Heart right ventricle (tissue), 16 donors: ENCODE data around the gene SHROOM3. TPM values are rescaled to one million over a fixed set of nuclear protein-coding genes. Genes with fewer than 3 reads are reported as not detected.

ENCODE experiments used
- ATAC-seq, 8 donors: fragments of 200-7000 bp; cut with Tn5 transposase; one replicate each; pipeline ENCODE4 v1.9.1; 2020; ENCODE audit warnings: mild to moderate bottlenecking in 8 of 8, moderate library complexity in 8 of 8, moderate number of reproducible peaks in 1 of 8
- DNase-seq, 2 donors: peaks; one replicate each; pipeline ENCODE4 v3.0.0-alpha.2; 2020
- H3K27ac ChIP-seq, 10 donors: fragments of 200-600 bp; sonication (generic) in 2 of 10; one replicate each; pipeline versions ENCODE4 v1.5.0 to v1.8.0; 2020 to 2022; ENCODE audit warnings: mild to moderate bottlenecking in 3 of 10
- H3K27me3 ChIP-seq, 7 donors: fragments of 200-600 bp; one replicate each; pipeline ENCODE4 v1.8.0; 2021 to 2022; ENCODE audit warnings: mild to moderate bottlenecking in 2 of 7
- H3K36me3 ChIP-seq, 9 donors: fragments of 200-600 bp; sonication (generic) in 1 of 9; one replicate each; pipeline versions ENCODE4 v1.5.0 to v1.8.0; 2020 to 2022; ENCODE audit warnings: mild to moderate bottlenecking in 2 of 9
- H3K4me1 ChIP-seq, 9 donors: fragments of 200-600 bp; sonication (generic) in 1 of 9; one replicate each; pipeline versions ENCODE4 v1.5.0 to v1.8.0; 2020 to 2022; ENCODE audit warnings: mild to moderate bottlenecking in 4 of 9
- H3K4me3 ChIP-seq, 10 donors: fragments of 200-600 bp; sonication (generic) in 2 of 10; one replicate each; pipeline versions ENCODE4 v1.5.0 to v1.8.0; 2020 to 2022; ENCODE audit warnings: mild to moderate bottlenecking in 7 of 10, moderate library complexity in 2 of 10
- H3K9me3 ChIP-seq, 11 donors: fragments of 200-600 bp in 10 of 11; sonication (generic) in 2 of 11; one replicate each; pipeline versions ENCODE4 v1.5.0 to v1.8.0; 2013 to 2022; ENCODE audit warnings: mild to moderate bottlenecking in 2 of 11, control low read depth in 1 of 11, moderate library complexity in 1 of 11
- WGBS, 2 donors: extraction: QIAGEN DNeasy Blood & Tissue Kit; methylation state at CpG; one replicate each; pipeline ENCODE4 v1.1.7; 2013; ENCODE audit warnings: inconsistent platforms in 1 of 2; 5-methylcytosine and 5-hydroxymethylcytosine counted together
- intact Hi-C, 10 donors: fragments of 100-400 bp; cut with DNase I; formaldehyde crosslinking; loops; one replicate each; pipeline versions ENCODE4 v1.11.1 to v1.14.2; 2022
- polyA plus RNA-seq, 2 donors: library from polyadenylated mRNA; stranded (reverse); fragments of 200-250 nt; gene quantifications; one replicate each; pipeline ENCODE4 v1.2.3, GENCODE V29; 2013
- total RNA-seq, 10 donors: library from RNA; stranded (reverse); fragmentation: NEBNext Ultra II Directional in 3 of 10; extraction: Animal tissue kit (Norgen Biotek cat#: 25700) in 3 of 10; gene quantifications; one replicate each; pipeline versions ENCODE4 v1.2.1 to v1.2.4, GENCODE V29; 2021 to 2023
- TF ChIP-seq, protein P1 (sequence below), 9 donors: fragments of 200-600 bp; sonication (generic) in 2 of 9; IDR thresholded peaks; one replicate each; pipeline versions ENCODE4 v1.5.0 to v1.8.0; 2021 to 2022; ENCODE audit warnings: antibody characterized with exemption in 9 of 9, mild to moderate bottlenecking in 5 of 9, moderate library complexity in 1 of 9
- donor health status: Arrhythmogenic right ventricular cardiomyopathy.
- donor health status: ischemic (EF 13 %, LVEDD 7.1; RV severe dilation, severe dysfunction).
- donor health status: healthy with polysubstance abuse.
- donor health status: DM: no; HTN: yes; CAD: no.
- donor health status: DM: no; HTN: no; CAD: no.
- donor health status: ischemic (EF 25% LVEDD 6.9; RV normal size, moderate dysfunction).
- donor health status: ischemic (EF 25% LVEDD 5.7; RV mildly dilated, moderate dysfunction).
- donor health status: healthy.
- donor health status: DM: yes; HTN: yes; CAD: no.
- donor health status: Ischemic cardiomyopathy.
- donor health status: ischemic (EF 35%, LVEDD 5.7; RV mildly dilated, moderate dysfunction).
- donor health status: nonischemic (EF 11% LVEDD 7.7; RV severe dilation, severe dysfunction).
- donor health status: DM: yes; HTN: yes; CAD: no.
- donor health status: PGD.
- donor health status: ischemic (EF 29% LVEDD 5.4; RV normal size, mild dysfunction).
- donor health status: nonischemic (EF 23%, LVEDD 6.1; RV moderate dilation, normal function).

The SHROOM3 gene
- total and polyA plus RNA-seq, 12 donors = 1.7 to 33.3 (median 15.9) TPM

DNA sequence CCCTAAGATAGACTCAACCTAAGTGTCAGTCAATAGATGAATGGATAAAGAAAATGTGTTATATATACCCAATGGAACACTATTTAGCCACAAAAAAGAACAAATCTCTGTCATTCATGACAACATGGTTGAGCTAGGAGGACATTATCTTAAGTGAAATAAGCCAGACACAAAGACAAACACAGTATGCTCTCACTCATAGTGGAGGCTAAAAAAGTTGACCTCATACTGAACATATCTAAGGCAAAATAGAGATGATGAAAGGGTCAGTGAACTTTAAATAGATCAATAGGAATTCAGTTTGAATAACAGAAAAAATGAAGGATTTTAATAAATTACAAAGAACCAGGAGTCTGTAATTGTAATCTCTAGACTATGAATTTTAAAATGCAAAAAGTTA, 356.4 kb downstream of the SHROOM3 start:
- Histone ChIP-seq H3K27me3 (no peaks in the 10 kb centered on the region), H3K4me1 (no peaks in the 10 kb centered on the region), H3K27ac (no peak overlapping the region), H3K4me3 (no peak overlapping the region), H3K36me3 (no peaks in the 10 kb centered on the region), H3K9me3 (peaks cover 0 to 4% (median 0%) of the 10 kb centered on the region in 11 donors)
- TF ChIP-seq, protein P1, sequence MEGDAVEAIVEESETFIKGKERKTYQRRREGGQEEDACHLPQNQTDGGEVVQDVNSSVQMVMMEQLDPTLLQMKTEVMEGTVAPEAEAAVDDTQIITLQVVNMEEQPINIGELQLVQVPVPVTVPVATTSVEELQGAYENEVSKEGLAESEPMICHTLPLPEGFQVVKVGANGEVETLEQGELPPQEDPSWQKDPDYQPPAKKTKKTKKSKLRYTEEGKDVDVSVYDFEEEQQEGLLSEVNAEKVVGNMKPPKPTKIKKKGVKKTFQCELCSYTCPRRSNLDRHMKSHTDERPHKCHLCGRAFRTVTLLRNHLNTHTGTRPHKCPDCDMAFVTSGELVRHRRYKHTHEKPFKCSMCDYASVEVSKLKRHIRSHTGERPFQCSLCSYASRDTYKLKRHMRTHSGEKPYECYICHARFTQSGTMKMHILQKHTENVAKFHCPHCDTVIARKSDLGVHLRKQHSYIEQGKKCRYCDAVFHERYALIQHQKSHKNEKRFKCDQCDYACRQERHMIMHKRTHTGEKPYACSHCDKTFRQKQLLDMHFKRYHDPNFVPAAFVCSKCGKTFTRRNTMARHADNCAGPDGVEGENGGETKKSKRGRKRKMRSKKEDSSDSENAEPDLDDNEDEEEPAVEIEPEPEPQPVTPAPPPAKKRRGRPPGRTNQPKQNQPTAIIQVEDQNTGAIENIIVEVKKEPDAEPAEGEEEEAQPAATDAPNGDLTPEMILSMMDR (IDR thresholded peaks at IDR 0.05) = no peak
- DNase-seq = no peak
- intact Hi-C loops = loop anchor here in 1 of 10 donors (5.0 kb wide), 1 partner anchor 864 kb away; no protein-coding TSS in a partner anchor
- ATAC-seq = no peak

DNA sequence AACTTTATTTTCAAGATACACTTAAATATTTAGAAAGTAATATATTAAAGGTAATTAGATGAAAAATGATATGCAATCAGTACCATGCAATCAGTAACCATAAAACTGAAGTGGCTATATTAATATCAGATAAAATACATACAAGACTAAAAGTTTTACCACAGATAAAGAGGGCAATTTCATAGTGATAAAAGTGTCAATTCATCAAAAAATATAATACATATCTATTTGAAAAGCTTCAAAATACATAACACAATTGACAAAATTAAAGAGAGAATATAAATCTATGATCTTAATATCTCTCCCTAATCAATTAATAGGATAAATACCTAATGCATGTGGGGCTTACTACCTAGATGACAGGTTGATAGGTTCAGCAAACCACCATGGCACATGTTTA, 357.4 kb downstream of the SHROOM3 start:
- peaks cover 0 to 4% (median 0%) of the 10 kb centered on the region in 11 donors for H3K9me3 ChIP-seq
- no peak overlapping the region for H3K27ac ChIP-seq
- ATAC-seq (no peak), DNase-seq (no peak)
- H3K36me3 ChIP-seq = no peaks in the 10 kb centered on the region
- intact Hi-C loops = loop anchor here in 1 of 10 donors (5.0 kb wide), 1 partner anchor 865 kb away; no protein-coding TSS in a partner anchor
- no peak overlapping the region for H3K4me3 ChIP-seq
- no peaks in the 10 kb centered on the region for H3K4me1 ChIP-seq
- TF ChIP-seq, protein P1 (IDR thresholded peaks at IDR 0.05) = no peak
- no peaks in the 10 kb centered on the region for H3K27me3 ChIP-seq

DNA sequence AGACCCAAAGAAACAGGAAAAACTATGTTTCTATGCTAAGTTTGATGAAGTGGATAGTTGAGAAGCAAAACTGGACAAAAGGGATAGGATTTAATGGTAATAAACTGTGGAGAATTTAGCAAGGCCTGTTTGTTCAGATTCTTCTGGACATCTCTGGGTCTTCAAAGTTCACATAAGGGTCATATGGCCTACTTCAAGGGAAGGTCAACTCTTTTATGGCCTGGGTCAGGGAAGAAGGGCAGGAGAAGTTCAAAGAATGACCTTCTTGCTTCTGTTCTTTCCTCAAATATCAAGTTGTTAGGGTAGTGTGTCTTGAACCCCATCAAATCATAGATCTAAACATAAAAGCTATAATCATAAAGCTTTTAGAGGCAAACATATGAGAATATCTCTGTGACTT, 360.2 kb downstream of the SHROOM3 start:
- no peaks in the 10 kb centered on the region for H3K36me3 ChIP-seq
- no peak overlapping the region for H3K4me3 ChIP-seq
- peaks cover 0 to 5% (median 0%) of the 10 kb centered on the region in 7 donors for H3K27me3 ChIP-seq
- no peak for ATAC-seq
- DNase-seq = no peak
- intact Hi-C loops = no loop called here
- H3K27ac ChIP-seq = no peak overlapping the region
- TF ChIP-seq, protein P1 (IDR thresholded peaks at IDR 0.05) = no peak
- peaks cover 0 to 4% (median 0%) of the 10 kb centered on the region in 11 donors for H3K9me3 ChIP-seq
- H3K4me1 ChIP-seq = no peaks in the 10 kb centered on the region

DNA sequence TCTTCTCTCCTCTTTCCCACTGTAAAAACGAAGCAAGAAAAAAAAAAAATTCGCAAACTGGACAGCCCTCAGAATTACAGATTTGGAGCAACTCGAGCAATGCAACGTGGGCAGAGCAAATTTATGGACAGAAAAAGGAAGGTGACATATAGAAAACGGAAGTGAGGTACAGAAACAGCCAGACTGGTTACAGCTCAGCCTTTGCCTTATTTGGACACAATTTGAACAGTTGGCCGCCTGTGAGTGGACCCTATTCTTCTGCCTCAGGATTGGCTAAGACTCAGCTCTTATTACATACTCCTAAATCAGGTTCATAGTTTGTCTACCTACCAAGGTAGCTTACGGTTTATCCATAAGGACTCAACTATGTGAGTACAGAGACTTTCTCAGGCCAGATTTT, 364.1 kb downstream of the SHROOM3 start:
- no peak overlapping the region for H3K4me3 ChIP-seq
- DNase-seq (no peak), ATAC-seq (no peak)
- peaks cover 0 to 11% (median 6%) of the 10 kb centered on the region in 7 donors for H3K27me3 ChIP-seq
- peaks cover 0 to 4% (median 0%) of the 10 kb centered on the region in 11 donors for H3K9me3 ChIP-seq
- peaks cover 0 to 30% (median 13%) of the 10 kb centered on the region in 9 donors for H3K4me1 ChIP-seq
- no peaks in the 10 kb centered on the region for H3K36me3 ChIP-seq
- TF ChIP-seq, protein P1 (IDR thresholded peaks at IDR 0.05) = no peak
- 66 to 73% methylated on average over 7 of the region's 7 CpGs for WGBS, 2 donors
- intact Hi-C loops = no loop called here
- H3K27ac ChIP-seq = no peak overlapping the region
